GM23338 (cell line): Measurements from ENCODE around the gene CYSRT1.

ENCODE experiments used
- CREB1 ChIP-seq: fragments of 250-450 bp; sonication (Bioruptor Pico); IDR thresholded peaks from 2 replicates; pipeline ENCODE4 v1.5.0; 2020; ENCODE audit warnings: low read depth, mild to moderate bottlenecking, moderate library complexity
- CTCF ChIP-seq, 2 experiments: fragments of 200-600 bp in 1 of 2; sonication (generic) in 1 of 2; conservative IDR thresholded peaks; 2 replicates each; pipeline versions ENCODE4 v1.5.1 to v1.6.1; 2016 to 2017; ENCODE audit warnings: antibody characterized with exemption in 2 of 2, low read depth in 2 of 2, mild to moderate bottlenecking in 2 of 2, moderate library complexity in 1 of 2
- EZH2 ChIP-seq: fragments of 200-600 bp; sonication (generic); IDR thresholded peaks from one replicate; pipeline ENCODE4 v1.8.0; 2017; ENCODE audit warnings: antibody characterized with exemption, mild to moderate bottlenecking, low read depth; ENCODE audit not compliant: unreplicated experiment
- EZH2phosphoT487 ChIP-seq: fragments of 200-600 bp; sonication (generic); IDR thresholded peaks from one replicate; pipeline ENCODE4 v1.8.1; 2018; ENCODE audit warnings: antibody characterized with exemption; ENCODE audit not compliant: unreplicated experiment
- NANOG ChIP-seq: IDR thresholded peaks from 2 replicates; pipeline ENCODE4 v1.6.1; 2016; ENCODE audit warnings: antibody characterized with exemption, borderline replicate concordance
- POLR2AphosphoS5 ChIP-seq: IDR thresholded peaks from 2 replicates; pipeline ENCODE4 v1.6.1; 2016; ENCODE audit warnings: antibody characterized with exemption, low read depth
- REST ChIP-seq: IDR thresholded peaks from one replicate; pipeline ENCODE4 v1.6.1; 2018; ENCODE audit warnings: antibody characterized with exemption; ENCODE audit not compliant: unreplicated experiment
- ZNF114 ChIP-seq: fragments of 250-450 bp; sonication (Bioruptor Pico); IDR thresholded peaks from 2 replicates; pipeline ENCODE4 v1.5.0; 2020; ENCODE audit warnings: mild to moderate bottlenecking, moderate library complexity
- ZNF462 ChIP-seq: fragments of 250-450 bp; sonication (Bioruptor Pico); IDR thresholded peaks from 2 replicates; pipeline ENCODE4 v1.5.0; 2020; ENCODE audit warnings: mild to moderate bottlenecking, moderate library complexity

GRCh38 chr9:137251194-137251461 lies 26.2 kb downstream of the CYSRT1 start, which contains the start of gene STPG3:
- no peak for TF ChIP-seq ZNF462 (CRISPR knock-in tag)
- TF ChIP-seq REST: no peak
- no peak for TF ChIP-seq CTCF (conservative IDR thresholded peaks at IDR 0.05; ENCODE audit: low read depth in 2 of 2)
- TF ChIP-seq EZH2: no peak
- TF ChIP-seq POLR2AphosphoS5: no peak
- no peak for TF ChIP-seq CREB1 (CRISPR knock-in tag)
- TF ChIP-seq EZH2phosphoT487: no peak
- TF ChIP-seq NANOG: no peak
- no peak for TF ChIP-seq ZNF114 (CRISPR knock-in tag)
